GM18909 (cell line): ENCODE results near the gene OBSCN.

Experiments
- ATAC-seq: cut with Tn5 transposase; IDR thresholded peaks from one replicate; pipeline ENCODE4 v1.9.1; 2021; ENCODE audit warnings: mild to moderate bottlenecking; ENCODE audit not compliant: unreplicated experiment, poor library complexity

The OBSCN gene

GRCh38 chr1:228334954-228335353, 127.1 kb downstream of the OBSCN start:
- ATAC-seq: no peak

GRCh38 chr1:228335406-228336307, 127.8 kb downstream of the OBSCN start:
- no peak for ATAC-seq

DNA sequence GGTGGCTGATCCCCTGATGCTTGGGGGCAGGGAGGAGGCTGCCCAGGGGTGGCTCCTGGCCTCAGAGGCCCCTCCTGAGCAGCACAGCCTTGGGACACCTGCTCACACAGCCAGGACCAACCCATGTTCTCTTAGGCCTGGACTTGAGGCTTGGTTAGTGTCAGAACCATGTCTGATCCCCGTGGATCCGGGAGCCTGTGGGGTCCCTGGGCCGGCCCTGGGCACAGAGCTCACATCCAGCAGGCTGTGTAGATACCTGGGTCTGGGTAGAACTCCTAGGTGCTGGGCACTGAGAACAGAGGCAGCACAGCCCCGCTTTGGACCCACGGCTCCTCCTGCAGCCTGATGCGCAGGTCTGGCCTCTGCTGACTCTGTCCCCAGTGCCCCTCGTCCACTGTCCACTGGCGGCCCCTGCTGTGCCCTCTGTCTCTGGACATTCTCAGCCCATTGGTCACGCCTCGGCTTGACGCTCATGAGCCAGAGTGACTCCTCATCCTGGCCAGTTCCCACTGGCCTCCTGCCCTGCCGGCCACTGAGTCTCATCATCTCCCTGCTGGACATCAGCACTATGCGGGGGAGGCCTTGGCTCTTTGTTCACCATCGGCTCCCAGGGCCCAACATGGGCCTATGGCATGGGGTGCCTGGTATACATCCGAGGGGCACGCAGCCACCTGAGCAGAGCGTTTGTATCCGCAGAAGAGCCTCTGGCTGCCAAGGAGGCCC, 128.6 kb downstream of the OBSCN start:
- ATAC-seq: no peak

- ATAC-seq: no peak
These were observed 129.3 kb downstream of the OBSCN start for GRCh38 chr1:228337031-228337564.

- ATAC-seq: no peak
These were observed 130.1 kb downstream of the OBSCN start for GRCh38 chr1:228337711-228338520.

- no peak for ATAC-seq
These were observed 130.7 kb downstream of the OBSCN start for GRCh38 chr1:228338521-228339051.

- ATAC-seq: no peak
These were observed 131.3 kb downstream of the OBSCN start for GRCh38 chr1:228339059-228339704.

DNA sequence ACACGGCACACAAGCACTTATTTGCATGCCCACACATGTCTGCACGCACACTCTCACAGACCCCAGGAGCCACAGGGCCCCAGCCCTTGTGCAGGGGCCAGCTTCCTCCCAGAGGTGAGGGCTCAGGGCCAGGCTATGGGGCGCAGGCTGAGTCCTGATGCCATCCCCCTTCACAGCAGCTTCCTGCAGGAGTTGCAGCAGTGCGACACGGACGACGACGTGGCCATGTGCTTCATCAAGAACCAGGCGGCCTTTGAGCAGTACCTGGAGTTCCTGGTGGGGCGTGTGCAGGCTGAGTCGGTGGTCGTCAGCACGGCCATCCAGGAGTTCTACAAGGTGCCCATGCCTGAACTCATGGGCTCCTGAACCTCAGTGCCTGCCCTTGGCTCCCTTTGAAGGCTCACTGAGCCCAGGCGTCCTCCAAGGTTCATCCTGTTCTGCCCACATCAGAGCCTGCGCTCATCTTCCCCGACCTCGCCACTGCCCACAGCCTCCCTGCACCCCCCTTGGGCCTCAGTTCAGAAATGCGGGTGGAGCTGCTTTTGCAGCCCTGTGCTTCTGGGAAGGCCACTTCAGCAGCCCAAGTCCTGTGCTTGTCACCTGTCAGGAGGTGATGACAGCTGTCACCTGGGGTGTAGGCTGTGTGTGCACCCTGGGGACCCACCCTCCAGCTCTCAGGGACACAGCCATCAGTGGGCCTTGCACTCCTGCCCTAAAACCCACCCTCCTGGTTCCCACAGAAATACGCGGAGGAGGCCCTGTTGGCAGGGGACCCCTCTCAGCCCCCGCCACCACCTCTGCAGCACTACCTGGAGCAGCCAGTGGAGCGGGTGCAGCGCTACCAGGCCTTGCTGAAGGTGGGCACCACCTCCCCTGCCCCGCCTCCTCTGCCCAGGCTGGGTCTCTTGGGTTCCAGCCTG, 132.2 kb downstream of the OBSCN start:
- no peak for ATAC-seq

- no peak for ATAC-seq
These were observed 133.0 kb downstream of the OBSCN start for GRCh38 chr1:228340686-228341449.

GRCh38 chr1:228341450-228341813, 133.6 kb downstream of the OBSCN start:
- no peak for ATAC-seq

DNA sequence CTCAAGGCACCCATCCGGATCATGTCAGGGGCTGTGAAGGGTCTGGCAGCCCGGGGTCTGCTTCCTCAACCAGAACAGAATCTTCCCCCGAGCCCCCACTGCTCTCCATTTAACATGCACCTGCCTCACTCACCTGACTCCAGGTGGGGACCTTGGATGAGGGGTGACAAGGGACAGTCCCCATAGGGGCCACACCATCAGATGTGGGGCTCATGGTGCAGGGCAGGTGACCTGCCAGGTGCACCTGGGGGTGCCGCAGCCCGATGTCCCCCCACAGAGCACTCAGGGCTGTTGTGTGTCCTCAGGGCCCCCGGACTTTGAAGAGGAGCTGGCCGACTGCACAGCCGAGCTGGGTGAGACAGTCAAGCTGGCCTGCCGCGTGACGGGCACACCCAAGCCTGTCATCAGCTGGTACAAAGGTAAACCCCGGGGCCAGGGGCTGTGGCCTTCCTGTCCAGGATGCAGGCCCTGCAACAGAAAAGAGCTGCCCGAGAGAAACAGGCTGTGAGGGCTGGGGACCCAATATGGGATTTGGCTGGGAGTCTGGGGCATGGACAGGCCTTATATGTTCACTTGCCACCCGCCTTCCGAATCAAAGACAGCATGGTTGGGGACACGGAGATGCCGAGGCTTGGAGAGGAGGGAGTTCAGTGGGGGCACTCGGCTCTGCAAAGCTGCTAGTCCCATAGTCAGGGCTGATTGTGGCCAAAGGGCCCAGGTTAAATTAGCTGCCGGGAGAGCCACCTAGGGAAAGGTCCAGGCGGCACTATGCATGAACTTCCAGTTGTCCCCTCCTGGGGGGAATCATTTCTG, 134.2 kb downstream of the OBSCN start:
- ATAC-seq: no peak

DNA sequence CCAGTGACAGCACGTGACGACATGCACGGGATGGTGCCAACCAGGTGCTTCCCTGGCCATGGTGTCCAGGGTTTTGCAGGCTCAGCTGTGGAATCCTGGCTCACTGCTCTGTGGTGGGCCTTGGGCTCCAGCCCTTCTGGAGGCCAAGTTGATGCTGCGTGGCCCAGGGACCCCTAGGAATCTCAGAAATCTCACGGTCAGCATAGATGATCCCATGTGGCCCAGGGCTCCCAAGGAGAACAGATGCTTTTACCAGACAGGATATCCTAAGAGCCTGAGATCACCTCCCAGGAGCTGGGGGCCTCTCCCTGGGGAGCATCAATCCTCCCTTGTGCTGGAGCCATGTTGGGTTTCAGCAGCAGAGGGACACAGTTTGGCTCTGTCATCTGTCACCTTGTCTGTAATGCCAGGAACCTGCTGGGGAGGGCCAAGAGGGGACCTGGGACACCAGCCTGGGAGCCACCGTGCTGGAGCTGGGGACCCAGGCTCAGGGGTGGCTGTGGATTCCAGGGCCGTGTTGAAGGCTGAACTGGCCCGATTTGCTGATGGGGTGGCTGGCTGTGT, 134.9 kb downstream of the OBSCN start:
- no peak for ATAC-seq

DNA sequence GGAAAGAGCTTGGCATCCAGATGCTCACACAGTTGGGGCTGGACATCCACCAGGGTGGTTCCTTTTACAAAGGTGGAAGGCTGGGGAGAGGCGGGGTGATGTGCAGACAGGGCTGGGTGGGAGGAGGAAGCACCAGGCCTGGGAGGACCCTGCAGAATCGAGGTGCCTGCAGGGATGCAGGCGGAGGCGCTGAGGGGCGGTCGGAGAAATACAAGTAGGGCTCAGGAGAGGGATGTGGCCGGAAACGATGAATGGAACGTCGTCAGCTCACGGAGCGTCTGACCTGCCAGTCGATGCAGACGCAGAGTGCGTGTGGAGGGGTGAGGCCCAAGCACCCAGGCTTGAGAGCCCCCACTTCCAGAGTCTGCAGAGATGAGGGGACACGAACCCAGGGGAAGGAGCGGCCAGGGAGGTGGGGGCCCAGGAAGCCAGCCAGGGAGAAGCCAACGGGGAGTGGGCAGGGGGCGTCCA, 135.4 kb downstream of the OBSCN start:
- no peak for ATAC-seq

- ATAC-seq: no peak
These were observed 136.8 kb downstream of the OBSCN start for GRCh38 chr1:228344631-228345072.

DNA sequence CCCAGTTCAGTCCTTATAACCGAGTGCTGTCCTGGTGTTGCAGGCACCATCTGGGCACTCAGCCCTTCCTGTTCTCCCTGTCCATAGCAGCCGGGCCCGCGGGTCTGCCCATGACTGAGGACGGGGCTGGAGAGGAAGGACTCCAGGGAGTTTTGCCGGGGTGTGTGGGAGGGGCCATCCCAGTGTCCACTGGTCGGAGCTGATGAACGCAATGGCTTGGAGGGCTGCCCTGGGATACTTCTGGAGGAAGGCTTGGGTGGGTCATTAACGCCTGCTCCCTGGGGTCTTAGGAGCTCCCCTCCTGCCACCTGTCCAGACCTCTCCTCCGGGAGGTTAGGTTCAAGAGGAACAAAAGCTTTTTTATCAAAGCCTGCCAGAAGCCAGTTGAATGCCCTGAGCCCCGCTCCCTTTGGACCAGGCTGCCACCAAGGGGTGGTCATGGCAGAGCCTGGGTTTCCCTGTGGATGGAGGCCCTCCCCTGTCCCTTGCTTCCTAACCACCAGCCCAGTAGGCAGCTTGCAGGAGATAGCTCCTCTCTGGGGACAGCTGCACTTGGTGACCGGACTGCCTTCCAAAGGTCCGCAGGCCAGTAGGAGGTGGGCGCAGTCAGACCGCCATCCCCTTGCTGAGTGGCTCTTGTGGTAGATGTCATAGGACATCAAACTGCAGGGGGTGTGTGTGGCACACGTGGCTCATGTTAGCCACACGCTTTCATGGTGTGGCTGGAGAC, 137.5 kb downstream of the OBSCN start:
- ATAC-seq: no peak

DNA sequence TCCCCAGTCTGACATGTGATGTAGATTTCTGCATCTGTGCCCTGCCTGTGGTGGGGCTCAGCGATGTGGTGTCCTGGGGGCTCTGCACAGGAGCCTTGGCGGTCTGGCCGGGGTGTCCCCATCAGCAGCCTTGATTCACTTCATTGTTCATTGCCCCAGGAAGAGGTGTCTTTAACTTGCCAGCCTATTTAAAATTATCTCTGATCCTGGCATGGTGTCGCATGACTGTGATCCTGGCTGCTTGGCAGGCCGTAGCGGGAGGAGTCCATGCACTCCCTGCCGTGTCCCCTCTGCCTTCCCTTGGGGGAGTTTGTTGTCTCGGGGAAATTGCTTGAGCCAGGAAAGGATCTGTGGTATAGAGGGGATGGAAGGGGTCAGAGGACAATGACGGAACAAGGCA, 138.9 kb downstream of the OBSCN start:
- ATAC-seq: no peak
